CD4-positive, alpha-beta memory T cell (primary cell): ENCODE results near the gene LARP4B. TPM values are rescaled to one million over a fixed set of nuclear protein-coding genes. Genes with fewer than 3 reads are reported as not detected.

ENCODE experiments used
- CTCF ChIA-PET: fragments of 350-600 bp; sonication (Branson Sonifier 250); formaldehyde crosslinking; loops from one replicate; lab custom pipeline; 2021; ENCODE audit warnings: inconsistent platforms; ENCODE audit not compliant: partially characterized antibody; lab: Charles Lee
- POLR2A ChIA-PET: fragments of 350-600 bp; sonication (Branson Sonifier 250); formaldehyde crosslinking; loops from one replicate; lab custom pipeline; 2021; ENCODE audit not compliant: partially characterized antibody; lab: Charles Lee
- DNase-seq, 5 donors: peaks; one replicate each; pipeline versions ENCODE4 v3.0.0 to v3.0.0-alpha.2; 2020 to 2022; ENCODE audit warnings: mixed read lengths in 1 of 5
- H3K27ac ChIP-seq: one replicate; pipeline ENCODE4 v1.7.0; 2013; ENCODE audit warnings: low read depth, low read length
- H3K27me3 ChIP-seq: 2 replicates; pipeline ENCODE4 v1.7.0; 2013; ENCODE audit warnings: mild to moderate bottlenecking, low read length, moderate library complexity; ENCODE audit not compliant: insufficient read depth
- H3K36me3 ChIP-seq: 2 replicates; pipeline ENCODE4 v1.7.0; 2013; ENCODE audit warnings: mild to moderate bottlenecking, low read length, moderate library complexity; ENCODE audit not compliant: insufficient read depth
- H3K4me1 ChIP-seq: 2 replicates; pipeline ENCODE4 v1.7.0; 2013; ENCODE audit warnings: mild to moderate bottlenecking, low read length, moderate library complexity; ENCODE audit not compliant: insufficient read depth
- H3K4me3 ChIP-seq, 2 donors: one replicate each; pipeline ENCODE4 v1.7.0; 2013; ENCODE audit warnings: low read length in 2 of 2, mild to moderate bottlenecking in 1 of 2
- H3K9me3 ChIP-seq, 2 donors: one replicate each; pipeline ENCODE4 v1.7.0; 2013; ENCODE audit warnings: low read length in 2 of 2, control low read depth in 1 of 2; ENCODE audit not compliant: control insufficient read depth in 1 of 2
- H3K27ac Mint-ChIP-seq, 7 donors: one replicate each; pipeline ENCODE4 v1.8.0; 2020 to 2021; ENCODE audit warnings: mixed read lengths in 7 of 7, mild to moderate bottlenecking in 6 of 7, inconsistent platforms in 3 of 7, moderate library complexity in 3 of 7
- H3K27me3 Mint-ChIP-seq, 2 donors: one replicate each; pipeline ENCODE4 v1.8.0; 2020 to 2021; ENCODE audit warnings: mixed read lengths in 2 of 2
- H3K36me3 Mint-ChIP-seq, 2 donors: one replicate each; pipeline ENCODE4 v1.8.0; 2020 to 2021; ENCODE audit warnings: mixed read lengths in 2 of 2, inconsistent platforms in 1 of 2, mild to moderate bottlenecking in 1 of 2
- H3K4me1 Mint-ChIP-seq, 4 donors: one replicate each; pipeline ENCODE4 v1.8.0; 2020 to 2021; ENCODE audit warnings: mixed read lengths in 4 of 4, mild to moderate bottlenecking in 1 of 4
- H3K4me3 Mint-ChIP-seq, 8 donors: one replicate each; pipeline ENCODE4 v1.8.0; 2020 to 2021; ENCODE audit warnings: mixed read lengths in 8 of 8, mild to moderate bottlenecking in 7 of 8, moderate library complexity in 6 of 8, inconsistent platforms in 3 of 8
- H3K9me3 Mint-ChIP-seq, 8 donors: one replicate each; pipeline ENCODE4 v1.8.0; 2020 to 2021; ENCODE audit warnings: mixed read lengths in 8 of 8, mild to moderate bottlenecking in 5 of 8, inconsistent platforms in 3 of 8, moderate library complexity in 1 of 8
- intact Hi-C: fragments of 100-400 bp; cut with micrococcal nuclease; formaldehyde crosslinking; loops from one replicate; pipeline ENCODE4 v1.15.1; 2023
- polyA plus RNA-seq, 2 donors: library from polyadenylated mRNA; unstranded; fragments of 300-500 nt; fragmentation: Illumina TruSeq; gene quantifications; one replicate each; pipeline ENCODE4 v1.2.3, GENCODE V29; 2021
- total RNA-seq, 2 experiments: library from RNA; stranded (reverse); gene quantifications; one replicate each; pipeline ENCODE4 v1.2.3, GENCODE V29; 2021

The LARP4B gene
- total and polyA plus RNA-seq, 4 experiments from 2014 or later: 13.0 to 99.7 (median 61.9) TPM

GRCh38 chr10:856416-857157 lies 74.9 kb downstream of the LARP4B start:
- H3K36me3 ChIP-seq: peaks cover 21% of the 10 kb centered on the region
- no peak overlapping the region for H3K4me3 ChIP-seq
- Mint-ChIP-seq H3K9me3 (no peaks in the 10 kb centered on the region), H3K27me3 (no peaks in the 10 kb centered on the region), H3K4me3 (no peak overlapping the region), H3K27ac (peak overlapping the region in 4 of 7 donors; percentile 6 to 83 (median 42)), H3K36me3 (peaks cover 64 to 86% of the 10 kb centered on the region in 2 donors), H3K4me1 (peaks cover 26 to 38% (median 33%) of the 10 kb centered on the region in 4 donors)
- intact Hi-C loops: no loop called here
- DNase-seq: no peak
- no peaks in the 10 kb centered on the region for H3K27me3 ChIP-seq
- POLR2A ChIA-PET: no interaction called here
- H3K9me3 ChIP-seq: no peaks in the 10 kb centered on the region
- CTCF ChIA-PET: no interaction called here
- no peak overlapping the region for H3K27ac ChIP-seq
- H3K4me1 ChIP-seq: no peaks in the 10 kb centered on the region

GRCh38 chr10:855671-856070 lies 75.8 kb downstream of the LARP4B start:
- CTCF ChIA-PET: no interaction called here
- DNase-seq: no peak
- Mint-ChIP-seq H3K27me3 (no peaks in the 10 kb centered on the region), H3K36me3 (peaks cover 68 to 84% of the 10 kb centered on the region in 2 donors), H3K27ac (peak overlapping the region in 3 of 7 donors; percentile 0 to 31 (median 3)), H3K9me3 (peaks cover 0 to 8% (median 0%) of the 10 kb centered on the region in 8 donors), H3K4me1 (peaks cover 26 to 43% (median 35%) of the 10 kb centered on the region in 4 donors), H3K4me3 (no peak overlapping the region)
- H3K4me1 ChIP-seq: no peaks in the 10 kb centered on the region
- no peak overlapping the region for H3K4me3 ChIP-seq
- peaks cover 21% of the 10 kb centered on the region for H3K36me3 ChIP-seq
- POLR2A ChIA-PET: no interaction called here
- intact Hi-C loops: no loop called here
- no peak overlapping the region for H3K27ac ChIP-seq
- no peaks in the 10 kb centered on the region for H3K9me3 ChIP-seq
- no peaks in the 10 kb centered on the region for H3K27me3 ChIP-seq

GRCh38 chr10:855079-855478 lies 76.4 kb downstream of the LARP4B start:
- peaks cover 15% of the 10 kb centered on the region for H3K36me3 ChIP-seq
- no peaks in the 10 kb centered on the region for H3K4me1 ChIP-seq
- intact Hi-C loops: no loop called here
- Mint-ChIP-seq H3K27me3 (no peaks in the 10 kb centered on the region), H3K9me3 (peaks cover 0 to 9% (median 0%) of the 10 kb centered on the region in 8 donors), H3K36me3 (peaks cover 70 to 84% of the 10 kb centered on the region in 2 donors), H3K27ac (peak overlapping the region in 3 of 7 donors; percentile 0 to 34 (median 19)), H3K4me3 (no peak overlapping the region), H3K4me1 (peaks cover 26 to 43% (median 37%) of the 10 kb centered on the region in 4 donors)
- DNase-seq: no peak
- no peaks in the 10 kb centered on the region for H3K27me3 ChIP-seq
- H3K27ac ChIP-seq: no peak overlapping the region
- ChIA-PET POLR2A (no interaction called here), CTCF (interaction anchor here (0.6 kb wide), 1 partner anchor 13 kb away, joined by 3 read pairs; no protein-coding TSS in a partner anchor)
- no peak overlapping the region for H3K4me3 ChIP-seq
- H3K9me3 ChIP-seq: no peaks in the 10 kb centered on the region

GRCh38 chr10:853017-853416 lies 78.5 kb downstream of the LARP4B start:
- Mint-ChIP-seq H3K27me3 (no peaks in the 10 kb centered on the region), H3K9me3 (peaks cover 0 to 9% (median 3%) of the 10 kb centered on the region in 8 donors), H3K27ac (peak overlapping the region in 2 of 7 donors; percentile 0 to 9), H3K4me3 (no peak overlapping the region), H3K4me1 (peaks cover 33 to 59% (median 46%) of the 10 kb centered on the region in 4 donors), H3K36me3 (peaks cover 70 to 80% of the 10 kb centered on the region in 2 donors)
- intact Hi-C loops: no loop called here
- H3K9me3 ChIP-seq: no peaks in the 10 kb centered on the region
- DNase-seq: no peak
- H3K4me3 ChIP-seq: no peak overlapping the region
- H3K4me1 ChIP-seq: no peaks in the 10 kb centered on the region
- ChIA-PET CTCF (no interaction called here), POLR2A (no interaction called here)
- no peak overlapping the region for H3K27ac ChIP-seq
- H3K36me3 ChIP-seq: peaks cover 11% of the 10 kb centered on the region
- no peaks in the 10 kb centered on the region for H3K27me3 ChIP-seq

GRCh38 chr10:852386-852785 lies 79.1 kb downstream of the LARP4B start:
- peaks cover 70 to 78% of the 10 kb centered on the region in 2 donors for H3K36me3 Mint-ChIP-seq
- Histone ChIP-seq H3K36me3 (peaks cover 15% of the 10 kb centered on the region), H3K9me3 (no peaks in the 10 kb centered on the region), H3K27me3 (no peaks in the 10 kb centered on the region), H3K27ac (no peak overlapping the region), H3K4me3 (no peak overlapping the region), H3K4me1 (no peaks in the 10 kb centered on the region)
- no peaks in the 10 kb centered on the region for H3K27me3 Mint-ChIP-seq
- no peak for DNase-seq
- peaks cover 36 to 63% (median 50%) of the 10 kb centered on the region in 4 donors for H3K4me1 Mint-ChIP-seq
- H3K9me3 Mint-ChIP-seq: peaks cover 0 to 9% (median 3%) of the 10 kb centered on the region in 8 donors
- ChIA-PET POLR2A (no interaction called here), CTCF (no interaction called here)
- peak overlapping the region in 1 of 8 donors; percentile 10 for H3K4me3 Mint-ChIP-seq
- intact Hi-C loops: no loop called here
- H3K27ac Mint-ChIP-seq: peak overlapping the region in 4 of 7 donors; percentile 3 to 64 (median 15)

- H3K4me3 Mint-ChIP-seq: peak overlapping the region in 1 of 8 donors; percentile 10
- ChIA-PET CTCF (no interaction called here), POLR2A (no interaction called here)
- no peaks in the 10 kb centered on the region for H3K27me3 Mint-ChIP-seq
- H3K36me3 Mint-ChIP-seq: peaks cover 70 to 77% of the 10 kb centered on the region in 2 donors
- Histone ChIP-seq H3K27ac (no peak overlapping the region), H3K36me3 (peaks cover 15% of the 10 kb centered on the region), H3K9me3 (no peaks in the 10 kb centered on the region), H3K4me3 (no peak overlapping the region), H3K27me3 (no peaks in the 10 kb centered on the region), H3K4me1 (peaks cover 4% of the 10 kb centered on the region)
- peaks cover 37 to 65% (median 52%) of the 10 kb centered on the region in 4 donors for H3K4me1 Mint-ChIP-seq
- peak overlapping the region in 3 of 7 donors; percentile 3 to 82 (median 26) for H3K27ac Mint-ChIP-seq
- intact Hi-C loops: no loop called here
- peaks cover 0 to 9% (median 3%) of the 10 kb centered on the region in 8 donors for H3K9me3 Mint-ChIP-seq
- no peak for DNase-seq
Observed at GRCh38 chr10:851901-852300, 79.6 kb downstream of the LARP4B start.

GRCh38 chr10:850093-850492 lies 81.4 kb downstream of the LARP4B start:
- Histone ChIP-seq H3K4me1 (peaks cover 15% of the 10 kb centered on the region), H3K4me3 (no peak overlapping the region), H3K27ac (no peak overlapping the region), H3K36me3 (peaks cover 8% of the 10 kb centered on the region), H3K9me3 (no peaks in the 10 kb centered on the region), H3K27me3 (no peaks in the 10 kb centered on the region)
- ChIA-PET POLR2A (no interaction called here), CTCF (interaction anchor here (1.0 kb wide), 1 partner anchor 15 kb away, joined by 3 read pairs; no protein-coding TSS in a partner anchor)
- intact Hi-C loops: no loop called here
- Mint-ChIP-seq H3K27me3 (no peaks in the 10 kb centered on the region), H3K4me1 (peaks cover 47 to 75% (median 60%) of the 10 kb centered on the region in 4 donors), H3K36me3 (peaks cover 65 to 79% of the 10 kb centered on the region in 2 donors), H3K9me3 (peaks cover 0 to 9% (median 3%) of the 10 kb centered on the region in 8 donors), H3K27ac (no peak overlapping the region), H3K4me3 (no peak overlapping the region)
- DNase-seq: no peak
